Astrocyte (in vitro differentiated cells and primary cell): ENCODE results near the gene PLEKHB2. TPM values are rescaled to one million over a fixed set of nuclear protein-coding genes. Genes with fewer than 3 reads are reported as not detected.

Experiments used
- DNase-seq: peaks from one replicate; pipeline ENCODE4 v3.0.0-alpha.2; 2010; ENCODE audit warnings: low read depth
- FAIRE-seq: peaks from 2 replicates; lab custom pipeline; 2011; peaks lifted over from hg19 to GRCh38; lab: Jason Lieb, UNC
- H2AFZ ChIP-seq: 2 replicates; pipeline ENCODE4 v1.6.0; 2012; ENCODE audit warnings: low read depth, low read length, inconsistent platforms
- H3K27ac ChIP-seq: 2 replicates; pipeline ENCODE4 v1.5.1; 2011; ENCODE audit warnings: low read depth, low read length, inconsistent platforms
- H3K27me3 ChIP-seq: 2 replicates; pipeline ENCODE4 v1.6.0; 2011; ENCODE audit warnings: low read length, inconsistent platforms; ENCODE audit not compliant: insufficient read depth
- H3K36me3 ChIP-seq: 2 replicates; pipeline ENCODE4 v1.5.1; 2011; ENCODE audit warnings: low read length, inconsistent platforms; ENCODE audit not compliant: insufficient read depth
- H3K4me1 ChIP-seq: 2 replicates; pipeline ENCODE4 v1.5.1; 2011; ENCODE audit warnings: low read length, inconsistent platforms; ENCODE audit not compliant: insufficient read depth
- H3K4me2 ChIP-seq: 2 replicates; pipeline ENCODE4 v1.6.0; 2012; ENCODE audit warnings: low read length, inconsistent platforms
- H3K4me3 ChIP-seq: 2 replicates; pipeline ENCODE4 v1.5.1; 2011; ENCODE audit warnings: low read depth, mild to moderate bottlenecking, low read length, inconsistent platforms; ENCODE audit not compliant: insufficient read depth
- H3K79me2 ChIP-seq: 2 replicates; pipeline ENCODE4 v1.6.0; 2012; ENCODE audit warnings: mild to moderate bottlenecking, low read length, inconsistent platforms; ENCODE audit not compliant: insufficient read depth
- H3K9ac ChIP-seq: 2 replicates; pipeline ENCODE4 v1.6.0; 2012; ENCODE audit warnings: mild to moderate bottlenecking, low read length, inconsistent platforms
- H3K9me3 ChIP-seq: 2 replicates; pipeline ENCODE4 v1.5.1; 2012; ENCODE audit warnings: low read depth, mild to moderate bottlenecking, low read length, inconsistent platforms; ENCODE audit not compliant: insufficient read depth
- H4K20me1 ChIP-seq: 2 replicates; pipeline ENCODE4 v1.6.0; 2012; ENCODE audit warnings: low read length, inconsistent platforms; ENCODE audit not compliant: insufficient read depth
- H3K27ac Mint-ChIP-seq: one replicate; pipeline ENCODE4 v1.8.0; 2021; ENCODE audit warnings: mild to moderate bottlenecking, mixed read lengths; ENCODE audit not compliant: unreplicated experiment
- H3K27me3 Mint-ChIP-seq: one replicate; pipeline ENCODE4 v1.8.0; 2021; ENCODE audit warnings: low read depth, mixed read lengths; ENCODE audit not compliant: unreplicated experiment
- H3K36me3 Mint-ChIP-seq: one replicate; pipeline ENCODE4 v1.8.0; 2021; ENCODE audit warnings: low read depth, mixed read lengths; ENCODE audit not compliant: unreplicated experiment
- H3K4me1 Mint-ChIP-seq: one replicate; pipeline ENCODE4 v1.8.0; 2021; ENCODE audit warnings: low read depth, mixed read lengths; ENCODE audit not compliant: unreplicated experiment
- H3K4me3 Mint-ChIP-seq: one replicate; pipeline ENCODE4 v1.8.0; 2021; ENCODE audit warnings: mild to moderate bottlenecking, moderate library complexity, mixed read lengths; ENCODE audit not compliant: unreplicated experiment
- H3K9me3 Mint-ChIP-seq: one replicate; pipeline ENCODE4 v1.8.0; 2021; ENCODE audit warnings: mild to moderate bottlenecking, mixed read lengths; ENCODE audit not compliant: unreplicated experiment
- EZH2 ChIP-seq: IDR thresholded peaks from 2 replicates; pipeline ENCODE4 v1.6.1; 2012; ENCODE audit warnings: mild to moderate bottlenecking, low read length, inconsistent platforms; ENCODE audit not compliant: insufficient read depth
- total RNA-seq: library from RNA; stranded (reverse); gene quantifications from 2 replicates; pipeline ENCODE4 v1.2.1, GENCODE V29; 2021
- TF ChIP-seq, protein P1 (sequence below): IDR thresholded peaks from 2 replicates; pipeline ENCODE4 v1.5.1; 2011; ENCODE audit warnings: low read depth, mild to moderate bottlenecking, inconsistent platforms, low read length, moderate library complexity; ENCODE audit not compliant: insufficient read depth

Gene PLEKHB2
- total RNA-seq, 1 donor from 2014 or later = 100 TPM

DNA sequence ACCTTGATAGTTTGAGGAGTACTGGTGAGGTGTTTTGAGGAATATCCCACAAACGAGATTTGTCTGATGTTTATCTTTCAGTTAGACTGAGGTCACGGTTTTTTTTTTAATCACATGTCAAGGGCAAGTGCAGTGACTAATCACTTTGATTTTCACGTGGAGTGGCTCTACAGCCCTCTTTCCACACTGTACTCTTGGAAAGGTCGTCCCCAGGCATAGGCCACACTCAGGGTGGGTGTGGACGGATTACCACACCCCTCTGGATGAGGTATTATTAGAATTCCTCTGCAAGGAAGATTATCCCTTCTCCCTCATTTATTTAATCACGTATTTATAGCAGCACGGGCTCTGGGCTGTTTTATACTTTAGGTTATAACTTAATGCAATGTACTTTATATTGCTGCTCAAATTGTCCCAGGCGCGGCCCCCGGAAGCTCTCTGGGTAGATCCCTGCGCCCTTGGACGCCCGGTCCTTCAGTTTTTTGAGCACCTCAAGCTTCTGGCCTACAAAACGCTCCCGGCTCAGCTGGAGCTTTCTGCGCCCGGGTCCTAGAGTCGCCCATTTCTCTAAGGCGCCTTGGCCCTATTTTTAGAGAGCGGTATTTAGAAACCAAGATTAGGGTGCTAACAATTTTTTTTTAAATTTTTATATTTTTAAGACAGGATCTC, 515 bp upstream of the PLEKHB2 start:
- Histone ChIP-seq H4K20me1 (peaks cover 36% of the 10 kb centered on the region), H3K27ac (peak overlapping the region; percentile 93), H3K4me2 (peak overlapping the region; percentile 88), H2AFZ (peak overlapping the region; percentile 89), H3K4me3 (peak overlapping the region; percentile 96), H3K27me3 (no peaks in the 10 kb centered on the region), H3K4me1 (peaks cover 14% of the 10 kb centered on the region), H3K9ac (peak overlapping the region; percentile 97), H3K79me2 (peaks cover 46% of the 10 kb centered on the region), H3K36me3 (peaks cover 3% of the 10 kb centered on the region), H3K9me3 (no peaks in the 10 kb centered on the region)
- Mint-ChIP-seq H3K36me3 (no peaks in the 10 kb centered on the region), H3K4me3 (peak overlapping the region; percentile 99), H3K27me3 (no peaks in the 10 kb centered on the region), H3K9me3 (no peaks in the 10 kb centered on the region), H3K4me1 (peaks cover 15% of the 10 kb centered on the region), H3K27ac (peak overlapping the region; percentile 96)
- FAIRE-seq (no peak), DNase-seq (peak; percentile 58)
- TF ChIP-seq, protein P1, sequence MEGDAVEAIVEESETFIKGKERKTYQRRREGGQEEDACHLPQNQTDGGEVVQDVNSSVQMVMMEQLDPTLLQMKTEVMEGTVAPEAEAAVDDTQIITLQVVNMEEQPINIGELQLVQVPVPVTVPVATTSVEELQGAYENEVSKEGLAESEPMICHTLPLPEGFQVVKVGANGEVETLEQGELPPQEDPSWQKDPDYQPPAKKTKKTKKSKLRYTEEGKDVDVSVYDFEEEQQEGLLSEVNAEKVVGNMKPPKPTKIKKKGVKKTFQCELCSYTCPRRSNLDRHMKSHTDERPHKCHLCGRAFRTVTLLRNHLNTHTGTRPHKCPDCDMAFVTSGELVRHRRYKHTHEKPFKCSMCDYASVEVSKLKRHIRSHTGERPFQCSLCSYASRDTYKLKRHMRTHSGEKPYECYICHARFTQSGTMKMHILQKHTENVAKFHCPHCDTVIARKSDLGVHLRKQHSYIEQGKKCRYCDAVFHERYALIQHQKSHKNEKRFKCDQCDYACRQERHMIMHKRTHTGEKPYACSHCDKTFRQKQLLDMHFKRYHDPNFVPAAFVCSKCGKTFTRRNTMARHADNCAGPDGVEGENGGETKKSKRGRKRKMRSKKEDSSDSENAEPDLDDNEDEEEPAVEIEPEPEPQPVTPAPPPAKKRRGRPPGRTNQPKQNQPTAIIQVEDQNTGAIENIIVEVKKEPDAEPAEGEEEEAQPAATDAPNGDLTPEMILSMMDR = no peak
- no peak for TF ChIP-seq EZH2

DNA sequence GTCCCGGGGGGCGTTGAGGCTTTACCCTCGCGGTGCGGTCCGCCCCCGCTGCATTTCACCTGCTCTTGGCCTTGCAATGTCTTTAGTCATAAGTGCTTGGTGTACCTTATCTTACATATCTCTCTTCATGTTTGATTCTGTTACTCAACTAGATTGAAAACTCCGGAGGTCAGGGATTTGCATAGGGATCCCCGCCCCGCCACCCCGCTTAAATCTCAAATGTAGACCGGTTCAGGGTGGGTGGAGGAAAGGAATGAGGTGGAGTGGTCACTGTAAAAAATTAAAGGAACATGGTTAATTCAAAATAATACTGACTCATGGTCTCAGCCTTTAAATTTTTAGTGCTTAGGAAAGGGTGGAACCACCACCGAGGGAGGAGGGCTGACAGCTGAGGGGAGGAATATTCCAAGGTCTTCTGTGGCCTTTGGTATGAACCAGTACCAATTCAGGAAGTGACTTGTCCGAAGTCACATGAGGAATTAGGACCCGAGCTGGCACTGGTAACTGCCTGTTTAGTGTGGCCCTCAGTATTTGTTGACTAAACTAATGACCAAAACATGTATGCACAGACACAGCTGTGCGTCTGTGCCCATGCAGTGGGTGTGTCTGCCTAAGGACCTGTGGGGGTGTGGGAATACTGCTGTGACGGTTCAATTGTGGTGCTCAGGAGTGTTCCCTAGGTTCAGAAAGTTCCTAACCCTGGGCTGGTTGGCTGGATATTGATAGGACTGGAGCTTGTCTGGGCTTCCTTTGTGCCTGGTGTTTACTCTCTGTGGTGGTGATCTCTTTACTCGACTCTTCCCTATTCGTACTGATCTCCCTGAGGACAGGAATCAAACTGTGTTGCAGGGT, 1.0 kb downstream of the PLEKHB2 start:
- FAIRE-seq = no peak
- peaks cover 48% of the 10 kb centered on the region for H4K20me1 ChIP-seq
- Mint-ChIP-seq H3K27ac (peak overlapping the region; percentile 94), H3K27me3 (no peaks in the 10 kb centered on the region), H3K9me3 (no peaks in the 10 kb centered on the region), H3K36me3 (no peaks in the 10 kb centered on the region), H3K4me3 (peak overlapping the region; percentile 99), H3K4me1 (peaks cover 16% of the 10 kb centered on the region)
- peak overlapping the region; percentile 97 for H3K9ac ChIP-seq
- H3K79me2 ChIP-seq = peaks cover 61% of the 10 kb centered on the region
- TF ChIP-seq, protein P1 = no peak
- TF ChIP-seq EZH2 = no peak
- no peaks in the 10 kb centered on the region for H3K9me3 ChIP-seq
- peak overlapping the region; percentile 96 for H3K4me3 ChIP-seq
- peaks cover 3% of the 10 kb centered on the region for H3K36me3 ChIP-seq
- peak overlapping the region; percentile 93 for H3K27ac ChIP-seq
- peak; percentile 38 for DNase-seq
- peak overlapping the region; percentile 88 for H3K4me2 ChIP-seq
- no peaks in the 10 kb centered on the region for H3K27me3 ChIP-seq
- peaks cover 14% of the 10 kb centered on the region for H3K4me1 ChIP-seq
- peak overlapping the region; percentile 89 for H2AFZ ChIP-seq
